D721Med (cell line): ENCODE data around the gene ITGA1.
"Not testable (repeated sequence)": the region's sequence is repeated elsewhere in the genome, so short reads cannot be mapped to it uniquely, and the experiment has no call there.

Experiments used
- DNase-seq: peaks from one replicate; pipeline ENCODE4 v3.0.0; 2011; ENCODE audit warnings: low spot score; ENCODE audit not compliant: insufficient read length
- FAIRE-seq: peaks from 2 replicates; lab custom pipeline; 2011; peaks lifted over from hg19 to GRCh38; lab: Jason Lieb, UNC
- CTCF ChIP-seq: IDR thresholded peaks from 2 replicates; pipeline ENCODE4 v1.5.1; 2012; ENCODE audit warnings: mild to moderate bottlenecking, control low read depth; ENCODE audit not compliant: insufficient read depth; ENCODE audit errors: missing control alignments

The ITGA1 gene

DNA sequence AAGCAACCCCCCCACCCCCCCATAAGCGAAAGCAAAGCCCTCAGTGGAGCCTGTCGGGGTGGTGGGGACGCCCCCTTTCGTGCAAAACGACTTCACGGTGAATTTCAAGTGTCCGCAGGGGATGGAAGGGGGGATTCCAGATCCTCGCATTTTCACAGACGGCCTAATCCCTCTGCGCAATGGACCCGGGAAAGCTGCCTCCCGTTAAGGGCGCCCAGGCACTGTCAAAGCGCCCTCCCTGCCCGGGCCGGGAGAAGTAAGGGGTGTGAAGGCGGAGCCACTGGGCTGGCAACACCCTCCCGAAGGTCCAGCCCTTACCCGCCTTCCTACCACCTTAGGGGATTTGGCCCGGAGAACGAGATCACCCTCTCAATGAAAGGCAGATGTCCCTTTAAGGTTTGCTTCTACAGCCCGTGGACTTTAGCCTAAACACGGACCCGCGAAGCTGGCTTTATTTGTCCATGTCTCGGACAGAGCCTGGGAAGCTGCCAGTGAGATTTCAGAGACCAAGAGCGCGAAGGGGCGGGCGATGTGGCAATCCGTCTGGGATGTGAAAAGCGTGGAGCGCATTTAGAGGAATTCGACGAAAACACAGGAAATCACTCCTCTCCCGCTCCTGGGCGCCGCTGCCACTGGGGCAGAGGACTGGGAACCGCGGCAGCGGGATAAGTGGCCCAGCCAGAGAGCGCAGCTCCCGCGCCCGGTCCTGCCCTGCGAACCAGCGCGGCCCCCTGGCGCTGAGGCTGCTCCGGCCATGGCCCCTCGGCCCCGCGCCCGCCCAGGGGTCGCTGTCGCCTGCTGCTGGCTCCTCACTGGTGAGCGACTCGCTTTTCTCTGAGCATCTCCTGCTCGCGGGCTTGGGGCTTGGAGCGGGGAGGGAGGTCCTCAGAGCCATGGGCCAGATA, at the start of gene ITGA1, which contains the start of gene PELO:
TSS of gene ITGA1 (plus strand) at position 317 of the 905 bp plus-strand sequence. CDS start at position 755, 438 bp downstream.
TSS of gene PELO (plus strand) at position 317 of the 905 bp plus-strand sequence. CDS start 12,479 bp downstream, outside the sequence.
- FAIRE-seq (no peak), DNase-seq (peak; percentile 15)
- TF ChIP-seq CTCF, result peak; percentile 18

DNA sequence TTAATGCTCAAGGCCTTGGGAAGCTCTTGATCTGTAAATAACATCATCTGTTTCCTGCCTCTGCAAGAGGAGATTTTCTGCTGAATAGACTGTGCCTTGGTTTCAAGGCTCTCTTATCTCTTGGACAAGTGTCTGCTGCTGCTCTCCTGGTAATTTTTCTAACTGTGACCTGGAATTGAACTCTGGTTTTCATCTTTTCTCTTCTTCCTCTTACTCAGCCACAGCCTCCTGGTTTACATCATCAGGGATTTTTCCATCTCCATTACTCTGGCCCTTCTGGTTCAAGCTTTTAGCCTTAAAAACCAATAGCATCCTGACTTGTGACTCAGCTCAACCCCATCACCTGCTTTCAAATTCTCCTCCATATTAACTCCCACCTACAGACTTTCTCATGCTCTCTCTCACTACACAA, 49.6 kb upstream of the ITGA1 start:
- FAIRE-seq, result no peak
- no peak for DNase-seq
- no peak for TF ChIP-seq CTCF

DNA sequence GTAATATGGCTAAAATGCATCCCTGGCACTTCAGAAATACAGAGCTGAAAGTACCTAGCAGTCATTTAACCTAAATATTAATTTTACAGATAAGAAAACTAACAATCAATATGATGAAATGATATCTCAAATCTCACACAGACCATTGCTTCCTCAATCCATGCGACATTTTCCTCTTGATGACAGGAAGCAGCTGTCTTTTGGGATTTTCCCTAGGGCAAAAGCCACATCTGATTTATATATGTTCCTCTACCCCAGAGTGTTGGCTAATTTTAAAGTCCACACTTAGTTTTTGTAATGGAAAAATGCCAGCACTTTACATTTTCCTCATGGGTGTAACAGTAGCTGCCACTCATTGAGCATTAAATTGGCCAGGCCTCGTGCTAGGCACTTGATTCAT, 47.7 kb upstream of the ITGA1 start:
- no peak for TF ChIP-seq CTCF
- no peak for FAIRE-seq
- no peak for DNase-seq

- TF ChIP-seq CTCF, result no peak
- no peak for DNase-seq
- no peak for FAIRE-seq
These were observed 44.7 kb upstream of the ITGA1 start for GRCh38 chr5:52743012-52743411.

- DNase-seq (no peak), FAIRE-seq (no peak)
- TF ChIP-seq CTCF, result no peak
These were observed 44.2 kb upstream of the ITGA1 start for GRCh38 chr5:52743529-52743928.

DNA sequence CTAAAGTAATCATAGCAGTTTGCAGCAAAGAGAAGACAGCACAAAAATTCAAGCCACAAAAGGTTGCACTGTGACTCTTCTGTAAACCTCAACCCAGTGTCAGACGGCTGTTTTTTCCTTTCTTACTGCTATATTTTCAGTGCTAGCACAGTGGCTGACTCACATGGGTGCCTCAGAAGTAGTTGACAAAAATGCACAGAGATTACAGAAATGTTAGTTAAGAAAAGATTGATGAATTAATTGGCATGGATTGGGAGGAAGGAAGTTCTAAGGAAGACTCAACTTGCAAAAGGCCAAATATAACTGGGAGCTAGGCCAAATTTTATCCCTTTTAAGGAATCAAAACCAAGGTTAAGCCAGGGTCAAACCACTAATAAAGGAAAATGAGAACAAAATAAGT, 43.7 kb upstream of the ITGA1 start:
- TF ChIP-seq CTCF, result no peak
- FAIRE-seq (no peak), DNase-seq (no peak)

- FAIRE-seq, DNase-seq: not testable (repeated sequence)
These were observed 42.8 kb upstream of the ITGA1 start for GRCh38 chr5:52744867-52745458.
